GM10248 (cell line): ENCODE measurements around the gene PSMB3.

Source experiments
- CTCF ChIA-PET: fragments of 300-600 bp; sonication (Branson Sonifier 250); formaldehyde crosslinking; extraction: SDS; loops from one replicate; lab custom pipeline; 2021; ENCODE audit warnings: antibody characterized with exemption; lab: Yijun Ruan, JAX
- POLR2A ChIA-PET: fragments of 350-650 bp; sonication (Branson Sonifier 250); formaldehyde crosslinking; extraction: SDS; loops from one replicate; lab custom pipeline; 2020; ENCODE audit warnings: antibody characterized with exemption; lab: Yijun Ruan, JAX
- DNase-seq: peaks from one replicate; pipeline ENCODE4 v3.0.0; 2012; ENCODE audit errors: extremely low spot score
- TF ChIP-seq, protein P1 (sequence below): IDR thresholded peaks from 2 replicates; pipeline ENCODE4 v1.5.1; 2012; ENCODE audit warnings: mild to moderate bottlenecking, low read depth; ENCODE audit errors: extremely low read depth, missing control alignments, control extremely low read depth

PSMB3 gene

DNA sequence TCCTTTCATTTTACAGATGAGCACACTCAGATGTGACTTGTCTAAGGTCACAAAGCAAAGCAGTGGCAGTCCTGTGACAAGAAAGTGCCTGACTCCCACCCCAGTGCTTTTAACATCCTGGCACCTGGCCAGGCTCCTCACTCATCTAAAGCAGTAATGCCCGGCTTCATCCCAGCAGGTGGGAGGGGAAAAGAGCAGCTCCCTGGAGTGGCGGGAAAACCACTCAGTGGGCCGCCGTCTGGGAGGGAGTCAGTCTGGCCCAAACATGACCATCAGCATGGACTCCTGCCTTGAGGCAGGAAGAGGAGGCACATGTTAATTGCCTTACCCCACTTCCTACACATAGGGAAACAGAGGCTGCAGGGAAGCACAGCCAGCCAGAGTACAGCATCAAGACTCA is 7.0 kb upstream of the PSMB3 start:
- no peak for DNase-seq
- ChIA-PET CTCF (interaction anchor here (2.0 to 4.1 kb wide), 3 partner anchors 10 to 69 kb away, joined by 6 to 37 read pairs (median 6); partner anchors contain the start of gene CISD3), POLR2A (no interaction called here)
- TF ChIP-seq, protein P1, sequence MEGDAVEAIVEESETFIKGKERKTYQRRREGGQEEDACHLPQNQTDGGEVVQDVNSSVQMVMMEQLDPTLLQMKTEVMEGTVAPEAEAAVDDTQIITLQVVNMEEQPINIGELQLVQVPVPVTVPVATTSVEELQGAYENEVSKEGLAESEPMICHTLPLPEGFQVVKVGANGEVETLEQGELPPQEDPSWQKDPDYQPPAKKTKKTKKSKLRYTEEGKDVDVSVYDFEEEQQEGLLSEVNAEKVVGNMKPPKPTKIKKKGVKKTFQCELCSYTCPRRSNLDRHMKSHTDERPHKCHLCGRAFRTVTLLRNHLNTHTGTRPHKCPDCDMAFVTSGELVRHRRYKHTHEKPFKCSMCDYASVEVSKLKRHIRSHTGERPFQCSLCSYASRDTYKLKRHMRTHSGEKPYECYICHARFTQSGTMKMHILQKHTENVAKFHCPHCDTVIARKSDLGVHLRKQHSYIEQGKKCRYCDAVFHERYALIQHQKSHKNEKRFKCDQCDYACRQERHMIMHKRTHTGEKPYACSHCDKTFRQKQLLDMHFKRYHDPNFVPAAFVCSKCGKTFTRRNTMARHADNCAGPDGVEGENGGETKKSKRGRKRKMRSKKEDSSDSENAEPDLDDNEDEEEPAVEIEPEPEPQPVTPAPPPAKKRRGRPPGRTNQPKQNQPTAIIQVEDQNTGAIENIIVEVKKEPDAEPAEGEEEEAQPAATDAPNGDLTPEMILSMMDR = no peak

DNA sequence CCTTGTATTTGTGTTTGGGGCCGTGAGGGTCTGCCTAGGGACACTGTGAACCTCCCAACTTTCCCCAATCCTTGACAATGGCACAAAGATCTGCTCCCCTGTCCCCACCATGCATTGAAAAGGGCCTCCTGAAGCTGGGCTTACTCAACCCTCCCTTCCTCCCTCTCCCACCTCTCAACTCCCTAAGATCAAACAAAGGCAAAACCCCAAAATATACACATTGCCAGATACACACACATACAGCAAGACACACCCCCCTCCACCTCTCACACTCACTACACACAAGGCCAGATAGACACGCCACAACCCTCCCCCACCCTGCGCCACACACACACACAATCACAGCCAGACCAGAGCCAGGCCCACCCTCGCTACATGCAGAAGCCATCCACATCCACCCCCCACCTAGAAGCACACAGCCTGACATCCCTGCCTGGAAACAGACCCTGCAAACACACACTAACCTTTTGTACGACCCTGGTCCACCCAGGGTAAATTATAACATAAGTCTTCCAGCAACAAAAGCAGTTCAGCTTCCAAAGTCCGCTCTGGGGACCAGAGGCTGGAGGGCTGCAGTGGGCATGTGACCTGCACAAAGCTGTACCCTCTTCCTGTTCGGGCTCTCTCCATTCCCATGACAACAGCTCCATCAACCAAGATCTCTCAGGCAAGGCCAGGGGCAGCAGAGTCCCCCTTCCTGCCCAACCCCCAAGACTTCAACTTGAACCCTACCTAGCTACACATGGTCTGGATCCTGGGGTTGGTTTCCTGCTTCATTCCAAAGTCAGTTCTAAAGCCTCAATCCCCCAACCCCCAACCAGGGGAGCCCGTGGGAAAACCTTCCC is 6.3 kb upstream of the PSMB3 start:
- no peak for DNase-seq
- CTCF ChIA-PET = interaction anchor here (1.0 to 4.1 kb wide), 5 partner anchors 10 to 188 kb away, joined by 3 to 37 read pairs (median 6); no protein-coding TSS in a partner anchor
- POLR2A ChIA-PET = no interaction called here
- TF ChIP-seq, protein P1 = no peak

DNA sequence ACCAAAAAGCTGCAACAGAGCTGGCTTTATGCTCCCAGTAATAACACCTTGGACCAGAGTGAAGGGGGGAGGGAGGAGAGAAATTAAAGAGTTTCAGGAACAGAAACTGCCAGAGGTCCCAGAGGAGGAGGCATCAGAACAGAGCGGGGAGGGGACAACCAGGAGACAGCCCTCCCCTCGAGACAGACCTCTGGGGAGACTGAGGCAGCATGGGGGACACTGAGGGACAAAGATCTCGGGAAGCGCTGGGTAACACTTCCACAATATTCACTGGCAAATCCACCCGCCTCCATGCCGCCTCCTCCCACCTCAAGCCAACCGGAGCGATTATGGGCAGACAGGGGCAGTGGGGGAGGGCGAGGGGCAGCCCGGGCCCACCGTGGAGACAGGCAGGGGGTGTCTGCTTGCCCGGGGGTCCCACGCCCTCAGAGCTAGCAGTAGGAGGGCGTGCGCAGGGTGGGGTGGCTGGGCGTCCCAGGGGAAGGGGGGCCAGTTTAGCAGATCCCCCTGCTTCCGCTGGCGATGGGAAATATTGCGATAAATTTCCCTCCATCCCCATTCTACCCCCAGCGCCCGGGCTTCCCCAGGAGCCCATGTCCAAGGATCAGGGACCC is 5.6 kb upstream of the PSMB3 start:
- CTCF ChIA-PET = interaction anchor here (1.0 to 4.1 kb wide), 4 partner anchors 11 to 189 kb away, joined by 3 to 37 read pairs (median 6); no protein-coding TSS in a partner anchor
- no peak for DNase-seq
- TF ChIP-seq, protein P1 = no peak
- POLR2A ChIA-PET = no interaction called here

DNA sequence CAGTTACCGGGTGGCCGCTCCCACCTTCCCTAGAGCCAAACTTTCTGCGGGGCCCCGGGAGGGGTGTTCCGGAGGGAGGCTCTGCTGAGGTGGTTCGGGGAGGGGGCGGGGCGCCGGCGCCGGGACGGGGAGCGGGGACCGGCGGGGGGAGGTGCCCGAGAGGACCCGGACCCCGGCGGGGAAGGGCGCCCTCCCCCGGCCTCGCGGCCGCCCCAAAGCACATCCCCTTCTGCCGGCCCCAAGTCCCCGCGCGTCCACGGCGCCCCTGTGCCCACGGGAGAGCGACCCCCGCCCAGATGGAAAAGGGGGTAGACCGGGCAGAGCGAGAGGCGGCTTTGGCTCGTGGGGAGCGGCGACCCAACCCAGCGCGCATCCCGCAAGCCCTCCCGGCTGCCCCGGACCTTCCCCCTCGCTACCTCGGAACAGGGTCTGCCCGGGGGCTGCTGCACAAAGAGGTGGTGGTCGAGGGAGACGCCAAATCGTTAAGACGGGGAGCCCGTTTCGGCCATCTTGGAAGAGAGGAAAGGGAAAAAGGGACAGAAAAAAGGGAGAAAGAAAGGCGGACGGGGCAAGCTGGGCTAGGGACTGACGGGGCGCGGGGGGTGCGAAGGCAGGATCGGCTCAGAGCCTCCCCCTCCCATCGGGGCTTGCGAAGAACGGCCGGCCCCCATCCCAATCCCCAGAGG is 4.9 kb upstream of the PSMB3 start:
- peak; percentile 76 for DNase-seq
- ChIA-PET POLR2A (no interaction called here), CTCF (interaction anchor here (4.1 kb wide), 1 partner anchor 12 kb away, joined by 37 read pairs; no protein-coding TSS in a partner anchor)
- TF ChIP-seq, protein P1 = peak; percentile 28

DNA sequence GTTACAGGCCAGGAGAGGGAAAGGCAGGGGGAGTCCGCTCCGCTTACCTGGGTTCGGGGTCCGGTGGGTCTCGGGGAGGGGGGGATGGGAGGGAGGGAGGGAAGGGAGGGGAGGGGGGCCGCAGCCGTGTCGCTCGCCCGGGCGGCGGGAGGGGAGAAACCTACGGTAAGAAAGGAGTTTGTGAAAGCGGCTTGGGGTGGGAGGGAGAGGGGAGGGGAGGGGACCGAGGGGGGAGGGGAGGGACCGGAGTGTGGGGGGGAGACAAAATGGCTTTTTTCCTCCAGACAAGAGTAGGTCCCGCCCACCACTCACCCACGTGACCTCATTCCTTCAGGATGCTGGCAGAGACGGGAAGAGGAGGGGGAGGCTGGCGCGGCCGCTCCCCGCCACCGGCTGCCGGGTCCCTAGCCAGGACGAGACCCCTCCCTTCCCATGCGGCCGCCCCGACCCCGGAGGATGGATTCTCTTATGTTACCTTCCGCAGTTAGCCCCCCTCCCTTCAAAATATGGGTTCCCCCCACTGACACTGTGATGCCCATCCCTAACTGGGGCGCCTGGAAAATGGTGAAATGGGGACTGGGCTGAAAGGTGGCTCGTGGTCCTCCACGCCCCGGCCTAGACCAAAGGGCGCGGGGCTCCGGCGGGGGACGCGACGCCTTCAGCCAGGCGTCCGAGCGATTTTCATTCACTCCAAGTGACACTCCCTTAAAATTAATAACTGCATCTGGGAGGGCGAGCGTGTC is 4.2 kb upstream of the PSMB3 start, which contains the start of gene PCGF2:
Gene PCGF2 (minus strand): TSS at position 188 of the 743 bp plus-strand sequence. CDS start 7,934 bp downstream, outside the sequence.
- DNase-seq = no peak
- POLR2A ChIA-PET = no interaction called here
- CTCF ChIA-PET = no interaction called here
- TF ChIP-seq, protein P1 = no peak
